Measurements from ENCODE around the gene LIPM. TPM values are rescaled to one million over a fixed set of nuclear protein-coding genes. Genes with fewer than 3 reads are reported as not detected.

Gene LIPM
- total and polyA plus RNA-seq, 2 experiments from 2014 or later, result not detected

DNA sequence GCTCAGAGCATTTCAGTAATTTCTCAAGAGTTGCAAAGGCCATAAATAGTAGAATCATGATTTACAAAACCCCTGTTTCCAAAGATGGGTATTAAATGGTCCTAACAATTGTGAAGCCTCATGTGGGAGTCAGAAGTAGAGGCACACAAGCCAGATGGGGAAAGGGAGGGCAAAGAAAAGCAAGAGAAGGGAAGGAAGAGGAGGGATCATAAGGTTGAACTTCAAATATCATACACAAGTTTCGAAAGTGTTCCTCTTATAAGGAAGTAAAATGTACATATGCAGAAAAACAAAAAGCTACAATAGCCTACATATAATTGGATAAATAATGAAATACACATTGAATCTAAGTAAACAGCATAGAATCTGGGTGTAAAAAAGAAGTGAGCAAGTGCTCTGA is 36.7 kb upstream of the LIPM start:
- no peaks in the 10 kb centered on the region for H3K36me3 ChIP-seq (ENCODE audit: low read depth)
- H3K79me2 ChIP-seq (ENCODE audit: insufficient read depth), result no peaks in the 10 kb centered on the region
- in situ Hi-C loops (cut with MboI), result no loop called here
- no peaks in the 10 kb centered on the region for H3K9me2 ChIP-seq (ENCODE audit: insufficient read depth)
- no peak for DNase-seq
- WGBS, 2 experiments (ENCODE audit: low coverage in 1 of 2, low lambda C conversion rate in 2 of 2, missing lambda C conversion rate in 2 of 2), result 80 to 83% methylated on average over 1 of the region's 1 CpG
- H2AFZ ChIP-seq, result no peak overlapping the region
- no peaks in the 10 kb centered on the region for H3K27me3 ChIP-seq (replicated peaks; ENCODE audit: insufficient read depth)
- TF ChIP-seq EZH2 (IDR thresholded peaks at IDR 0.05; ENCODE audit: insufficient read depth, poor library complexity, severe bottlenecking) (no peak), EZH2phosphoT487 (IDR thresholded peaks at IDR 0.05; ENCODE audit: insufficient read depth, low read depth) (no peak)
- no peak overlapping the region for H3K4me3 ChIP-seq
- no peaks in the 10 kb centered on the region for H4K20me1 ChIP-seq (ENCODE audit: insufficient read depth)
- H3K4me1 ChIP-seq (ENCODE audit: insufficient read depth), result no peaks in the 10 kb centered on the region; the same call in 1 of the 2 replicates
- no peak overlapping the region for H3K9ac ChIP-seq
- H3K27ac ChIP-seq, result no peak overlapping the region
- no peak overlapping the region for H3K4me2 ChIP-seq (ENCODE audit: unreplicated experiment)
- no peaks in the 10 kb centered on the region for H3F3A ChIP-seq (ENCODE audit: insufficient read depth)
- H3K9me3 ChIP-seq (ENCODE audit: low read depth), result no peaks in the 10 kb centered on the region

DNA sequence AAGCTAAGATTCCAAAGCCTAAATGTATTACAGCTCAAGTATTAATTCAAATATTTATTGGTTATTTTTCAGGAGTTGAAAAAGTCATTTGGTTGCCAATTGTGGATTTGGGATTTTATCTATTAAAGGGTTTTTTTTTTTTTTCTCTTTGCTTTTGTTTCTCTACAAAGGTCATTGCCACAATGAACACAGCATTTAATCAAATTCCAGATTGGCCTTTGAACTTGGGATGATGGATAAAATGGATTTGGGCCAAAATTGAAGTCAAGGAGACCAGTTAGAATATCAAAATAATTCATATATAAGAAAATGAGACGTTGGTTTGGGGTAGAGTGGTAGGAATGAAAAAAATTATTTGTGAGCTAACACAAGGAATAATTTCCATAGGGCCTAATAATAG is 33.1 kb upstream of the LIPM start:
- 42 to 43% methylated on average over 1 of the region's 1 CpG for WGBS, 2 experiments (ENCODE audit: low coverage in 1 of 2, low lambda C conversion rate in 2 of 2, missing lambda C conversion rate in 2 of 2)
- in situ Hi-C loops (cut with MboI), result no loop called here

DNA sequence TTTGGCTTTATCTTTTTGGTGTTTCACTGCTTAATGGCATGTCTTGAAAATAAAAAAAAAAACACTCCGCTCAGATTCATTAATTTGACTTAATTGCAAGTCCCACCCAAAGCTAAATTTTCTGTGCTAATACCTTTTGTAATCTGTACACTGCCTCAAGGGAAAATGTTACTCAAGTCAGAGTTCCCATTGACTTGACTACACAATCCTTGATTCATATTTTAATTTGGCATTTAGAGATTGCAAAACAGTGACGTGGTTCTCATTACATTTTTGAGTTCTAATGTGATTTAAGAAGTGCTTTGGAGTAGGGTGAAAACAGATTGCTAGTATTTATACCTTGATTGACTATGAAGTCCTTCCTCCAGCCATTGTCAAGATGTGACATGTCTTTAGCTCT is 21.3 kb upstream of the LIPM start:
- no peaks in the 10 kb centered on the region for H3K4me1 ChIP-seq (ENCODE audit: insufficient read depth)
- H3K9me2 ChIP-seq (ENCODE audit: insufficient read depth), result no peaks in the 10 kb centered on the region
- WGBS, 2 experiments (ENCODE audit: low coverage in 1 of 2, low lambda C conversion rate in 2 of 2, missing lambda C conversion rate in 2 of 2), result 40 to 55% methylated on average over 2 of the region's 2 CpGs
- H3K4me2 ChIP-seq (ENCODE audit: unreplicated experiment), result no peak overlapping the region
- no peaks in the 10 kb centered on the region for H3K79me2 ChIP-seq (ENCODE audit: insufficient read depth)
- in situ Hi-C loops (cut with MboI), result no loop called here
- H3K4me3 ChIP-seq, result no peak overlapping the region
- no peak overlapping the region for H2AFZ ChIP-seq
- H3K9me3 ChIP-seq (ENCODE audit: low read depth), result no peaks in the 10 kb centered on the region
- H3K27me3 ChIP-seq (replicated peaks; ENCODE audit: insufficient read depth), result no peaks in the 10 kb centered on the region
- H4K20me1 ChIP-seq (ENCODE audit: insufficient read depth), result no peaks in the 10 kb centered on the region
- TF ChIP-seq EZH2phosphoT487 (IDR thresholded peaks at IDR 0.05; ENCODE audit: insufficient read depth, low read depth) (no peak), EZH2 (IDR thresholded peaks at IDR 0.05; ENCODE audit: insufficient read depth, poor library complexity, severe bottlenecking) (no peak)
- peak; percentile 19 for DNase-seq
- no peak overlapping the region for H3K27ac ChIP-seq
- H3F3A ChIP-seq (ENCODE audit: insufficient read depth), result no peaks in the 10 kb centered on the region
- no peak overlapping the region for H3K9ac ChIP-seq
- H3K36me3 ChIP-seq (ENCODE audit: low read depth), result no peaks in the 10 kb centered on the region

More for the DNA sequence above, 33.1 kb upstream of the LIPM start:
- Histone ChIP-seq H3F3A (ENCODE audit: insufficient read depth) (no peaks in the 10 kb centered on the region), H3K9me2 (ENCODE audit: insufficient read depth) (no peaks in the 10 kb centered on the region), H3K27ac (no peak overlapping the region), H3K4me2 (ENCODE audit: unreplicated experiment) (no peak overlapping the region), H3K27me3 (replicated peaks; ENCODE audit: insufficient read depth) (no peaks in the 10 kb centered on the region), H3K79me2 (ENCODE audit: insufficient read depth) (no peaks in the 10 kb centered on the region), H3K9ac (no peak overlapping the region), H3K4me3 (no peak overlapping the region), H3K36me3 (ENCODE audit: low read depth) (no peaks in the 10 kb centered on the region), H2AFZ (no peak overlapping the region), H3K9me3 (ENCODE audit: low read depth) (no peaks in the 10 kb centered on the region), H4K20me1 (ENCODE audit: insufficient read depth) (no peaks in the 10 kb centered on the region), H3K4me1 (ENCODE audit: insufficient read depth) (no peaks in the 10 kb centered on the region)
- DNase-seq, result no peak
- TF ChIP-seq EZH2phosphoT487 (IDR thresholded peaks at IDR 0.05; ENCODE audit: insufficient read depth, low read depth) (no peak), EZH2 (IDR thresholded peaks at IDR 0.05; ENCODE audit: insufficient read depth, poor library complexity, severe bottlenecking) (no peak)

DNA sequence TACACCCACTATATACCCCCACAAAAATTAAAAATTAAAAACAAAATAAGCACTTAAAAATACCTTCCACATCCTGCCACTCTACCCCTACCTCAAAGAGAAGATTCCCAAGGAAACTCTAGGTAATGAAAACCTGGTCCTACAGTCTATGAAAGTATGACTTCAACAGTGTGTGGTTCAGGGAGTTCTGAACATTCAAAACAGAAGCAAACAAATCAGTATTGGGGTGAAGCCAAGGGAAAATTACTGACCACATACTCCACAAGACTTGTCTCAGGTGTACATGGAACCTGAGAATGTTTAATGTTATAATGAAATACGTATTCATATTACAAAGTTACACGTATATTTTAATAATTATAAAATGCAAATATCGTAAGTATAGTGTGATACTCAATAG is 20.3 kb upstream of the LIPM start:
- no peaks in the 10 kb centered on the region for H3K9me2 ChIP-seq (ENCODE audit: insufficient read depth)
- H3K79me2 ChIP-seq (ENCODE audit: insufficient read depth), result no peaks in the 10 kb centered on the region
- DNase-seq, result no peak
- H3K9me3 ChIP-seq (ENCODE audit: low read depth), result no peaks in the 10 kb centered on the region
- H3K36me3 ChIP-seq (ENCODE audit: low read depth), result no peaks in the 10 kb centered on the region
- H3K4me2 ChIP-seq (ENCODE audit: unreplicated experiment), result no peak overlapping the region
- in situ Hi-C loops (cut with MboI), result no loop called here
- no peaks in the 10 kb centered on the region for H3K4me1 ChIP-seq (ENCODE audit: insufficient read depth)
- no peaks in the 10 kb centered on the region for H3K27me3 ChIP-seq (replicated peaks; ENCODE audit: insufficient read depth)
- H2AFZ ChIP-seq, result no peak overlapping the region
- no peak overlapping the region for H3K4me3 ChIP-seq
- no peak overlapping the region for H3K9ac ChIP-seq
- 55 to 57% methylated on average over 3 of the region's 3 CpGs for WGBS, 2 experiments (ENCODE audit: low coverage in 1 of 2, low lambda C conversion rate in 2 of 2, missing lambda C conversion rate in 2 of 2)
- H4K20me1 ChIP-seq (ENCODE audit: insufficient read depth), result no peaks in the 10 kb centered on the region
- H3K27ac ChIP-seq, result no peak overlapping the region
- TF ChIP-seq EZH2 (IDR thresholded peaks at IDR 0.05; ENCODE audit: insufficient read depth, poor library complexity, severe bottlenecking) (no peak), EZH2phosphoT487 (IDR thresholded peaks at IDR 0.05; ENCODE audit: insufficient read depth, low read depth) (no peak)
- no peaks in the 10 kb centered on the region for H3F3A ChIP-seq (ENCODE audit: insufficient read depth)

DNA sequence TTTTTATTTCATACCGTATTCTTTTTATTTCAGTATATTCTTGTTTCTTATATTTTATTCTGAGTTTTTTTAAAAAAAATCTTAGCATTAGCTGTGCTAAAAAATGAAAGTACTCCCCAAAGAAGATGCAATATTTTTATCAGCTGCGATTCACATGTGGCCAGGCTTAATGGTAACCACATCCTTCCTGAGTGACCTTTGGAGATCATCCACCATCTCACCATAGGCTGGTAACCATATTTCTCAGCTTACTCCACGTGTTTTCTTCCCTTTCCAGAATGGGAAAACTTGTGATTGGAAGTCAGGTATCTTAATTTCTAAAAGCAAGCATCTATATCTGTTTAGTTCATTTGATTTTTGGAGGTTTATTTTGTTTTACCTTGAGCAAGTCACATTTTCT is 18.8 kb upstream of the LIPM start:
- H3K4me1 ChIP-seq (ENCODE audit: insufficient read depth), result no peaks in the 10 kb centered on the region
- H4K20me1 ChIP-seq (ENCODE audit: insufficient read depth), result no peaks in the 10 kb centered on the region
- DNase-seq, result no peak
- H3K27me3 ChIP-seq (replicated peaks; ENCODE audit: insufficient read depth), result no peaks in the 10 kb centered on the region
- in situ Hi-C loops (cut with MboI), result no loop called here
- H3K27ac ChIP-seq, result no peak overlapping the region
- no peak overlapping the region for H3K4me3 ChIP-seq
- 54 to 63% methylated on average over 3 of the region's 3 CpGs for WGBS, 2 experiments (ENCODE audit: low coverage in 1 of 2, low lambda C conversion rate in 2 of 2, missing lambda C conversion rate in 2 of 2)
- H2AFZ ChIP-seq, result no peak overlapping the region
- no peak overlapping the region for H3K4me2 ChIP-seq (ENCODE audit: unreplicated experiment)
- TF ChIP-seq EZH2phosphoT487 (IDR thresholded peaks at IDR 0.05; ENCODE audit: insufficient read depth, low read depth), result no peak
- no peak for TF ChIP-seq EZH2 (IDR thresholded peaks at IDR 0.05; ENCODE audit: insufficient read depth, poor library complexity, severe bottlenecking)
- no peaks in the 10 kb centered on the region for H3K79me2 ChIP-seq (ENCODE audit: insufficient read depth)
- no peak overlapping the region for H3K9ac ChIP-seq
- H3F3A ChIP-seq (ENCODE audit: insufficient read depth), result no peaks in the 10 kb centered on the region
- no peaks in the 10 kb centered on the region for H3K9me3 ChIP-seq (ENCODE audit: low read depth)
- H3K9me2 ChIP-seq (ENCODE audit: insufficient read depth), result no peaks in the 10 kb centered on the region
- H3K36me3 ChIP-seq (ENCODE audit: low read depth), result no peaks in the 10 kb centered on the region

Measured in GM23248 (cell line).